OCI-LY3 (cell line): ENCODE measurements around the gene CACNB4.
A peak's percentile ranks its signal among the peaks of the same experiment; 100 is the strongest.

Experiments used
- H2AFZ ChIP-seq: fragments of 200-600, 300-600 bp; shearing (Covaris generic); 2 replicates; pipeline ENCODE4 v1.6.0; 2014; ENCODE audit warnings: antibody characterized with exemption, low read depth, low read length
- H3K27ac ChIP-seq: fragments of 200-600, 300-600 bp; sonication (generic); 2 replicates; pipeline ENCODE4 v1.5.1; 2014; ENCODE audit warnings: mild to moderate bottlenecking, low read length, moderate library complexity, mixed read lengths
- H3K27me3 ChIP-seq: fragments of 200-600, 300-600 bp; sonication (generic); 2 replicates; pipeline ENCODE4 v1.6.1; 2014; ENCODE audit warnings: low read depth, low read length, mixed read lengths
- H3K36me3 ChIP-seq: fragments of 200-600, 300-600 bp; sonication (generic); replicated peaks from 2 replicates; pipeline ENCODE3; 2014; ENCODE audit warnings: low read depth, low read length, mixed read lengths
- H3K4me1 ChIP-seq: fragments of 300-600, 200-600 bp; sonication (generic); 2 replicates; pipeline ENCODE4 v1.6.1; 2014; ENCODE audit warnings: low read length, mixed read lengths
- H3K4me2 ChIP-seq: fragments of 200-600, 300-600 bp; sonication (generic); 2 replicates; pipeline ENCODE4 v1.6.1; 2014; ENCODE audit warnings: low read length, mixed read lengths
- H3K4me3 ChIP-seq: fragments of 300-600, 200-600 bp; sonication (generic); 2 replicates; pipeline ENCODE4 v1.5.1; 2014; ENCODE audit warnings: antibody characterized with exemption, mild to moderate bottlenecking, low read length, moderate library complexity
- H3K79me2 ChIP-seq: fragments of 300-600, 200-600 bp; shearing (Covaris generic); 2 replicates; pipeline ENCODE4 v1.6.1; 2014; ENCODE audit warnings: mild to moderate bottlenecking, low read length, mixed read lengths
- H3K9ac ChIP-seq: fragments of 300-600, 200-600 bp; shearing (Covaris generic); 2 replicates; pipeline ENCODE4 v1.6.0; 2014; ENCODE audit warnings: mild to moderate bottlenecking, low read length, moderate library complexity
- H3K9me3 ChIP-seq: fragments of 200-600, 300-600 bp; shearing (Covaris generic); 2 replicates; pipeline ENCODE4 v1.6.1; 2014; ENCODE audit warnings: low read length, mixed read lengths; ENCODE audit not compliant: insufficient read depth
- H4K20me1 ChIP-seq: fragments of 200-600, 300-600 bp; sonication (generic); 2 replicates; pipeline ENCODE4 v1.6.1; 2016; ENCODE audit warnings: low read length, mixed read lengths; ENCODE audit not compliant: insufficient read depth
- EZH2phosphoT487 ChIP-seq: fragments of 200-600 bp; shearing (Covaris generic); IDR thresholded peaks from 2 replicates; pipeline ENCODE4 v1.6.1; 2018; ENCODE audit warnings: antibody characterized with exemption, mixed run types, low read depth
- TF ChIP-seq, protein P1 (sequence below): fragments of 200-600, 300-600 bp; sonication (generic); IDR thresholded peaks from 2 replicates; pipeline ENCODE4 v1.5.1; 2014; ENCODE audit warnings: antibody characterized with exemption, low read length, low read depth

Gene CACNB4

DNA sequence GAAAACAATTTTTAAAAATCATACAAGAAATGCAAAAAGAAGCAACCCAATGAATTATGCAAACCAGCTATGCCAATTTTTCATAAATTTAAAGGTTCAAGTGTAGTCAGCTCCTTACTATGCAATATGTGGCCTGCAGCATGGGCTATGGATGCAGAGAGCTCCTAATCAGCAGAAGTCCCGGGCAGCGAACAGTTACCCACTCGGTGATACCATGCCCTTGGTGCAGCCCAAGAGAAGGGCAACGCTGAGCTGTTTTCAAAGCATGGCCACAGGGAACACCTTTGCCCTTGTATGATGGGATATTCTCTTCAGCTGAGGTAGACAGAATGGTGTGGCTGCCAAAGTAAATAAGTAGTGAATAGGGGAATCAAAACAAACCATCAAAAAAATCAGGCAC is 253.4 kb downstream of the CACNB4 start:
- H3K36me3 ChIP-seq = no peaks in the 10 kb centered on the region
- H4K20me1 ChIP-seq = peaks cover 5% of the 10 kb centered on the region
- peaks cover 66% of the 10 kb centered on the region for H3K27me3 ChIP-seq
- no peaks in the 10 kb centered on the region for H3K9me3 ChIP-seq
- H3K4me2 ChIP-seq = peak overlapping the region; percentile 35
- peaks cover 37% of the 10 kb centered on the region for H3K4me1 ChIP-seq
- no peak overlapping the region for H3K4me3 ChIP-seq
- no peak for TF ChIP-seq EZH2phosphoT487
- TF ChIP-seq, protein P1, sequence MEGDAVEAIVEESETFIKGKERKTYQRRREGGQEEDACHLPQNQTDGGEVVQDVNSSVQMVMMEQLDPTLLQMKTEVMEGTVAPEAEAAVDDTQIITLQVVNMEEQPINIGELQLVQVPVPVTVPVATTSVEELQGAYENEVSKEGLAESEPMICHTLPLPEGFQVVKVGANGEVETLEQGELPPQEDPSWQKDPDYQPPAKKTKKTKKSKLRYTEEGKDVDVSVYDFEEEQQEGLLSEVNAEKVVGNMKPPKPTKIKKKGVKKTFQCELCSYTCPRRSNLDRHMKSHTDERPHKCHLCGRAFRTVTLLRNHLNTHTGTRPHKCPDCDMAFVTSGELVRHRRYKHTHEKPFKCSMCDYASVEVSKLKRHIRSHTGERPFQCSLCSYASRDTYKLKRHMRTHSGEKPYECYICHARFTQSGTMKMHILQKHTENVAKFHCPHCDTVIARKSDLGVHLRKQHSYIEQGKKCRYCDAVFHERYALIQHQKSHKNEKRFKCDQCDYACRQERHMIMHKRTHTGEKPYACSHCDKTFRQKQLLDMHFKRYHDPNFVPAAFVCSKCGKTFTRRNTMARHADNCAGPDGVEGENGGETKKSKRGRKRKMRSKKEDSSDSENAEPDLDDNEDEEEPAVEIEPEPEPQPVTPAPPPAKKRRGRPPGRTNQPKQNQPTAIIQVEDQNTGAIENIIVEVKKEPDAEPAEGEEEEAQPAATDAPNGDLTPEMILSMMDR = no peak
- H3K9ac ChIP-seq = no peak overlapping the region
- H2AFZ ChIP-seq = no peak overlapping the region
- H3K79me2 ChIP-seq = no peaks in the 10 kb centered on the region
- H3K27ac ChIP-seq = no peak overlapping the region

DNA sequence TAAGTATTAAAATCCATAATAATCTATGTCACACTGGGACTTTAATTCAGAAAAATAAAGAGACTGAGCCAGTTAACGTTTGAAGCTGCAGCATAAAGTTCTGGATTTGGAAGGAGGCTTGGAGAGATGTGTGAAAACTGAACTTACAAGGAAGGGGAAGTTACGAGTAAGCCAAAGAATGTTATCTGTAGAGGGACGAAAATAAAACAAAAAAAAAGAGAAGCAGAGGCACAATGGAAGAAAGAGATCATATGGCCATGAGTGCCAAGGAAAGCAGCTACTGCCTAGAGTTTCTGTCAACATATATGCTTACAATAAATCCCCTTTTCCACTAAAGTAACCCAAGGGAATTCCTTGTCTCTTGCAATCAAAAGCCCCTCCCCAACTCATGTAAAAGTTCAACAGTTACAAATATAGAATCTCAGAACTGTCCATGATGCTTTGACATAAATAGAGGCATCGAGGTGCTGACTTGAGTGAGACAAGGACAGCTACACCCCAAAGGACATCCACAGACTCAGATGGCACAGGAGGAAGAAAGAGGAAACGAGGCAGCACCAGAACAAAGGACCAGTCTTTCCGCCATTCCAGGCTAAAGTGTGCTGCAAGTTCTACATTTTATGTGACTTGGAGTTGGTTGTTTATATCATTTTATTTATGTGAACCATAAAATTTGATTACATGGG is 254.5 kb downstream of the CACNB4 start:
- TF ChIP-seq EZH2phosphoT487 = no peak
- TF ChIP-seq, protein P1 = no peak
- H3K27me3 ChIP-seq = peaks cover 62% of the 10 kb centered on the region
- H2AFZ ChIP-seq = no peak overlapping the region
- H3K9me3 ChIP-seq = no peaks in the 10 kb centered on the region
- no peak overlapping the region for H3K4me3 ChIP-seq
- H3K9ac ChIP-seq = no peak overlapping the region
- peaks cover 45% of the 10 kb centered on the region for H3K4me1 ChIP-seq
- H4K20me1 ChIP-seq = peaks cover 10% of the 10 kb centered on the region
- no peaks in the 10 kb centered on the region for H3K36me3 ChIP-seq
- H3K27ac ChIP-seq = no peak overlapping the region
- no peaks in the 10 kb centered on the region for H3K79me2 ChIP-seq
- H3K4me2 ChIP-seq = no peak overlapping the region

DNA sequence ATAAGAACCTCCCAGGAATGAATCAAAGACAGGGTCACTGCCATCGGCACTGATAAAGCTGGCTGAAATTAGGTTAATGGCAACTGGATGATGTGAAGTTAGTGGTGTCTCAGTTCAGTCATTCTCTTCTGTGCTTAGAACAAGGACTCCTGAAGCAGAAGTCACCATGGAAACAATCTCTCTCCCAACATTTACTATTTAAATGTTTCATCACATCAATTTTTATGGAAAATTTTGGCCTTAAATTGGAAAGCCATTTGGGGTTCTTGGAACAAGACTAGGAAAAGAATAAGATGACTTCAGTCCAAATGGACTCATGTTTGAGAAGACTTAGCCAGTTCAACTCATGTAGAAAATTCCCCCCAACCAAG is 255.2 kb downstream of the CACNB4 start:
- Histone ChIP-seq H3K27me3 (peaks cover 62% of the 10 kb centered on the region), H3K36me3 (no peaks in the 10 kb centered on the region), H3K79me2 (no peaks in the 10 kb centered on the region), H3K4me2 (no peak overlapping the region), H4K20me1 (peaks cover 10% of the 10 kb centered on the region), H3K4me3 (no peak overlapping the region), H2AFZ (no peak overlapping the region), H3K27ac (no peak overlapping the region), H3K4me1 (peaks cover 45% of the 10 kb centered on the region), H3K9me3 (no peaks in the 10 kb centered on the region), H3K9ac (no peak overlapping the region)
- TF ChIP-seq, protein P1 = no peak
- no peak for TF ChIP-seq EZH2phosphoT487

DNA sequence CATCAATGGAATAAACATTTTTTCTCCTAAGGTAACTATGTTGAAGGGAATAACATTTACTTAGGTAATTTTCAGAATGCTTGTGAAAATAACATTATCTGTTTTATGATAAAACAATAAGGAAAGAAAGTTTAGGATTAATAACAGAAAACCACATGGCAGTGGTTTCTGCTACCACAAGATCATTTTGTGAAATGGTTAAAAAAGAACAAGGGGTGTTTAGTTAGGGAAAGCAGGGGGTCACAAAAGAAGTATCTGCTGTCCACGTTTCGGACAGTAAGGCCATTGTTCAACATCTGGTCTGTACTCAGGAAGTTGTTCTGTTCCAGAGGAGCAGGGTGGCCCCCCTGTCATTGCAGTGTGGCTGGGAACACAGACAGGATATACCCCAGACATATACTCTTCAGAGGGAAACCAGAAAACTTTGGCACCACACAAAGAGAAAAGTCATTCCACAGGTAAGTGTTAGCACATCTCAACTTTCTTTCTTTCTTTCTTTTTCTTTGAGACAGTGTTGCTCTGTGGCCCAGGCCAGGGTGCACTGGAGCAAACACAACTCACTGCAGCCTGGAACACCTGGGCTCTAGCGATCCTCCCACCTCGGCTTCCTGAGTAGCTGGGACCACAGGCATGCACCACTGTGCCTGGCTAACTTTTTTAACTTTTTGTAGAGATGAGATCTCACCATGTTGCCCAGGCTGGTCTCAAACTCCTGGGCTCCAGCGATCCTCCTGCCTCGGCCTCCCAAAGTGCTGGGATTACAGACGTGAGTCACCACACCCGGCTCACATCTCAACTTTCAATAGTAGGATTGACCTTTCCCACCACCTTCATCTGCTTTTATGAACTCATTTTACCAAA is 255.8 kb downstream of the CACNB4 start:
- Histone ChIP-seq H3K36me3 (no peaks in the 10 kb centered on the region), H4K20me1 (peaks cover 10% of the 10 kb centered on the region), H3K9me3 (no peaks in the 10 kb centered on the region), H3K4me2 (no peak overlapping the region), H3K9ac (no peak overlapping the region), H3K79me2 (no peaks in the 10 kb centered on the region), H2AFZ (no peak overlapping the region), H3K4me3 (no peak overlapping the region), H3K27ac (no peak overlapping the region), H3K4me1 (peaks cover 45% of the 10 kb centered on the region), H3K27me3 (peaks cover 62% of the 10 kb centered on the region)
- TF ChIP-seq, protein P1 = no peak
- TF ChIP-seq EZH2phosphoT487 = no peak
